ENCODE measurements around the gene P2RX2.

GRCh38 chr12:132591107-132591935 is 27.3 kb upstream of the P2RX2 start:
- TF ChIP-seq POLR2AphosphoS5 (IDR thresholded peaks at IDR 0.05) = no peak
- no peak for TF ChIP-seq CTCF (IDR thresholded peaks at IDR 0.05)

All from upper lobe of left lung (tissue), 4 donors.